Measurements from ENCODE around the gene LSAMP. TPM values are rescaled to one million over a fixed set of nuclear protein-coding genes. Genes with fewer than 3 reads are reported as not detected.
A peak's percentile ranks its signal among the peaks of the same experiment; 100 is the strongest.

The LSAMP gene
- total RNA-seq, 1 donor, result 1.3 TPM

DNA sequence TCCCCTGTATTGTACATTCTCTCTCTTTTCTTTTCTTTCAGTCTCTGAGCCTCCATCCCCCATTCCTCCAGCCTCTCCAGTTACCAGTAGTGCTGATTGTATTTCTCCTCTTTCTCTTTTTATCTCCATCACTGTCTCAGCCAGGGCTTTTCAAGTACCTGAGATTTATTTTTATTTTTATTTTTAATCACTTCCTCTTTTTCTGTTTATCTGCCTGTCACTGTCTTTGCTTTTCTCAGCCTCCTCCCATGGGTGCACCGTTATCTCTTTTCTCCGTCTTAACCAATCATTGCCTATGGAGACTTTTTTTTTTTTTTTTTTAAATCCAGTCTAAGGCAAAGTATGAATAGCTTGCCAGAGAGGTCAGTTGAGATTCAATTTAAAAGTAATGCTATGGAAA, 462.7 kb downstream of the LSAMP start:
- no peak overlapping the region for H3K4me3 ChIP-seq (ENCODE audit: low read depth, low read length)
- TF ChIP-seq, protein P1, sequence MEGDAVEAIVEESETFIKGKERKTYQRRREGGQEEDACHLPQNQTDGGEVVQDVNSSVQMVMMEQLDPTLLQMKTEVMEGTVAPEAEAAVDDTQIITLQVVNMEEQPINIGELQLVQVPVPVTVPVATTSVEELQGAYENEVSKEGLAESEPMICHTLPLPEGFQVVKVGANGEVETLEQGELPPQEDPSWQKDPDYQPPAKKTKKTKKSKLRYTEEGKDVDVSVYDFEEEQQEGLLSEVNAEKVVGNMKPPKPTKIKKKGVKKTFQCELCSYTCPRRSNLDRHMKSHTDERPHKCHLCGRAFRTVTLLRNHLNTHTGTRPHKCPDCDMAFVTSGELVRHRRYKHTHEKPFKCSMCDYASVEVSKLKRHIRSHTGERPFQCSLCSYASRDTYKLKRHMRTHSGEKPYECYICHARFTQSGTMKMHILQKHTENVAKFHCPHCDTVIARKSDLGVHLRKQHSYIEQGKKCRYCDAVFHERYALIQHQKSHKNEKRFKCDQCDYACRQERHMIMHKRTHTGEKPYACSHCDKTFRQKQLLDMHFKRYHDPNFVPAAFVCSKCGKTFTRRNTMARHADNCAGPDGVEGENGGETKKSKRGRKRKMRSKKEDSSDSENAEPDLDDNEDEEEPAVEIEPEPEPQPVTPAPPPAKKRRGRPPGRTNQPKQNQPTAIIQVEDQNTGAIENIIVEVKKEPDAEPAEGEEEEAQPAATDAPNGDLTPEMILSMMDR (IDR thresholded peaks at IDR 0.05; ENCODE audit: insufficient read depth, low read depth, low read length), result no peak
- DNase-seq (ENCODE audit: low read depth), result no peak

DNA sequence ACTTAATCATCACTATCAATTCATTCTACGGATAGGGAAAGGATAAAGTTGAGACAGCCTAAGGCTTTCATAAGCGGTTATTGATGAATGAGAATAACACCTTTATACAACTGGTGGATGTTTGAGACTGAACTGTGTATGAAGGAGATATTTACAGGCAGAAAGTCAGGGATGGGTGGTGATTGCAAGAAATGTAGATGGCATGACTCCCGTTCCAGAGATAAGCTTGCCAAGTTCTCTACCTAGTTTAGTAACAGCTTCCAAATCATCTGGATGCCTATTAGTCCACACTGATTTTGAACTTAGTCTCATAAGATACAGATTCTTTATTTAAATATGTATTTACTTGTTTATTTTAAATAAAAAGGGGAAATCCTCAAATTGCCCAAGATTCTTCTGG, 463.2 kb downstream of the LSAMP start:
- no peak for DNase-seq (ENCODE audit: low read depth)
- TF ChIP-seq, protein P1 (IDR thresholded peaks at IDR 0.05; ENCODE audit: insufficient read depth, low read depth, low read length), result no peak

DNA sequence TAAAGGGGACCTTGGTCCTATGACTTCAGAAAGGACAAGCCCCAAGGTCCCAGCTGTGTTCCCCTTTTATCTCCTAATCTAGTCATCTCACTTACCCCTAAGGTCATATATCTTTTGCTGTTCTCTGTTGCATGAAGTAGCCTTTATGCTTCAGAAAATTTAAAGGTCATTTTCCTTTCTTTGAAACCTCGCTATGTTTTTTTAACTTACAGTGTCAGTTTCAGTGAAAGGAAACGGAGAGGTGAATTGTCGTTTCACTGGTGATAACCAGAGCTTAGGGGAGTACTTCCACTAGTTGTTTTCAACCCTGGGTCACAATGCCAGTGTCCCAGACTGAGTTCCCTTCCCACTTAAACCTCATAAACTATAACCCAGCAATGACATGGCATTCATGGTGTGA, 464.6 kb downstream of the LSAMP start:
- H3K4me3 ChIP-seq (ENCODE audit: low read depth, low read length), result no peak overlapping the region
- DNase-seq (ENCODE audit: low read depth), result no peak
- TF ChIP-seq, protein P1 (IDR thresholded peaks at IDR 0.05; ENCODE audit: insufficient read depth, low read depth, low read length), result no peak

More for the DNA sequence above, 463.2 kb downstream of the LSAMP start:
- H3K4me3 ChIP-seq (ENCODE audit: low read depth, low read length), result no peak overlapping the region

DNA sequence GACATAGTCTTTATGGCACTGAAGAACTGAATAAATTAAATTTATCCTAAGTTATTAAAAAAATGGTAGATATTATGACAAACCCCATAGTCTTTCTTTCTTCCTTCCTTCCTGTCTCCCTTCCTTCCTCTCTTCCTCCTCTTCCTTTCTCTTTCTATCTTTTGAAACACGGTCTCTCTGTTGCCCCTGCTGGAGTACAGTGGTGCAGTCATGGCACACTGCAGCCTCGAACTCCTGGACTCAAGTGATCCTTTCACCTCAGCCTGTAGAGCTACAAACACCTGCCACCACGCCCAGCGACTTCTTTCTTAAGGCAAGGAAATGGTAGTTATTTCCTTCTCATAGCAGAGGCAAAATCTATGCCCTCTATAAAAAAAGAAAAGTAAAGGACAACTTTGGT, 467.4 kb downstream of the LSAMP start:
- TF ChIP-seq, protein P1 (IDR thresholded peaks at IDR 0.05; ENCODE audit: insufficient read depth, low read depth, low read length), result no peak
- no peak for DNase-seq (ENCODE audit: low read depth)
- no peak overlapping the region for H3K4me3 ChIP-seq (ENCODE audit: low read depth, low read length)

DNA sequence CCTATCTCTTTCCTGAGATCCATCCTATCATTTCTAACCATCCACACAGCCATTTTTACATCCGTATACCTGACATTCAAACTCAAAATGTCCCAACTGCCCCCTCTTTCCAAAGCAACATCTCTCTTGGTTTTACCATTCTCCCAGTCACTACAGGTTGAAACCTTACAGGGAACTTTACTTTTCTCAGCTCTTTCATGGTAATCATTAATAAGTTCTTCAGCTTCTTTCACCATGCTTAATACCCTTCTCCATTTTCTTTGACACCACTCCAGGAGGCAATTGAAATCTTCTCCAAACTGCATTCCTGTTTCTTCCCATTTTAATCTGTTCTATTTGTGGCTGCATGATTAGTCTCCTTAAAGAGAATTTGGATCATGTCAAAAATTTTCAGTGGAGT, 469.5 kb downstream of the LSAMP start:
- H3K4me3 ChIP-seq (ENCODE audit: low read depth, low read length), result no peak overlapping the region
- TF ChIP-seq, protein P1 (IDR thresholded peaks at IDR 0.05; ENCODE audit: insufficient read depth, low read depth, low read length), result no peak
- DNase-seq (ENCODE audit: low read depth), result no peak

DNA sequence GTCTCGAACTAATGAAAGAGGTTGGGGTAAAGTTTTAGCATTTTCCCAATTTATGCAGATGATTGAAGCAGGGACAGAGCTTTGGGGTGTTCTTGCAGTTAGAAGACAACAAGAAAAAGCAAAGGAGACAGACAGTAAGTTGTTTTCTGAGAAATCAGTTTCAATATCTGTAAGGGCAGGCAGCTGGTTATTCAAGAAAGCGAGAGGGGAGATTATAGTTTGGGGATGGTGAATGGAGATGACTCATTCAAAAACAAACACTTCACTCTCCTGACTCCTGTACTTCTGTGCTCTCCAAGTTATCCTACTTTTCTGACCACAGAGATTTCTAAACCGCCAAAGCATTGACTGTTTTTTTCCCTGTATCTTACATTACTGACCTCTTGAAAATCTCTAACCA, 469.9 kb downstream of the LSAMP start:
- TF ChIP-seq, protein P1 (IDR thresholded peaks at IDR 0.05; ENCODE audit: insufficient read depth, low read depth, low read length), result no peak
- DNase-seq (ENCODE audit: low read depth), result peak; percentile 55

DNA sequence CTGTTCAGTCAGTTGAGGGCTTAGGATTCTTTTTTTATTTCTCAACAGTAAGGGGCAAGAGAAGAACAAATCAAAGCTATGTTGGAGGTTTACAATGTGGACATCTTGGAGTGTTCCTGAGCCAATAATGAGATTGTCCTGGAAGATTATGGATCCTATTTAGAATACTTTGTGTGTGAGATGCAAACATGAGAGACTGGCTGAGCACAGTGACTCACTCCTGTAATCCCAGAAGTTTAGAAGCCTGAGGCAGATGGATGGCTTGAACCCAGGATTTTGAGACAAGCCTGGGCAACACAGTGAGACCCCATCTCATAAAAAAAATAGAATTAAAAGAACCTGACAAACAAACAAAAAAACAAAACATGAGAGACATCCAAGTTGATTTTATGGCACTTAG, 470.3 kb downstream of the LSAMP start:
- H3K4me3 ChIP-seq (ENCODE audit: low read depth, low read length), result no peak overlapping the region
- TF ChIP-seq, protein P1 (IDR thresholded peaks at IDR 0.05; ENCODE audit: insufficient read depth, low read depth, low read length), result no peak
- peak; percentile 11 for DNase-seq (ENCODE audit: low read depth)

More for the DNA sequence above, 469.9 kb downstream of the LSAMP start:
- H3K4me3 ChIP-seq (ENCODE audit: low read depth, low read length), result no peak overlapping the region

Measured in fibroblast of villous mesenchyme (primary cell).